ENCODE data around the gene IKZF2. TPM values are rescaled to one million over a fixed set of nuclear protein-coding genes. Genes with fewer than 3 reads are reported as not detected.

IKZF2 gene
- total and polyA plus RNA-seq, 9 donors: 0.52 to 7.4 (median 5.0) TPM

DNA sequence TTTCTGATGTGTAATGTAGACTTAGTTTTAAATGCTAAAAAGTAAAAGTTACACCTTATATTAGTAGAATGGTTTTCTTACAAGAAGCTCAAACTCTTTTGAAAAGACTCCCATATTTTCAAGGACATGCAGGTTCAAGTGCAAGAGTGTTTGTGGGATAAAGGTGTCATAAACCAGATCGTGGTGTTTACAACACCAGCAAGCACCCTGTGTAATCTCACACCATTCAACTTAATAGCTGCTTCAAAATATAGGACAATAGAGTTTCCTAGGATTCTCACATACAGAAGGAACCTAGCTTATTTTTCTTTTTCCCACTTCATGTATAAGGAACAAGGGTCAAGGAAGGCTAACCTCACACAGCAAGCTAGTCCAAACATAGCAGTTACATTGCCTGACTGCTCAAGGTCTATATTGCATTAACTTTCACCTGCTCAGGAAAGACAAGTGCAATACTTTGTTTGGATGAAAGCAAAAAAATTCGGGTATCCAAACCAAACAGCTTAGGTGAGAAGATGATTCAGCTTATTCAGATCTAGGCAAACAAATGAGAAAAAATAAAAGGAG is 172.3 kb downstream of the IKZF2 start:
- H3K9me3 ChIP-seq: no peaks in the 10 kb centered on the region
- no peaks in the 10 kb centered on the region for H3K27me3 ChIP-seq
- no peak for DNase-seq
- intact Hi-C loops (cut with DNase I): no loop called here
- no peak overlapping the region for H3K4me3 ChIP-seq
- no peaks in the 10 kb centered on the region for H3K36me3 ChIP-seq
- TF ChIP-seq POLR2A (IDR thresholded peaks at IDR 0.05) (no peak), EP300 (IDR thresholded peaks at IDR 0.05) (no peak)
- TF ChIP-seq, protein P1, sequence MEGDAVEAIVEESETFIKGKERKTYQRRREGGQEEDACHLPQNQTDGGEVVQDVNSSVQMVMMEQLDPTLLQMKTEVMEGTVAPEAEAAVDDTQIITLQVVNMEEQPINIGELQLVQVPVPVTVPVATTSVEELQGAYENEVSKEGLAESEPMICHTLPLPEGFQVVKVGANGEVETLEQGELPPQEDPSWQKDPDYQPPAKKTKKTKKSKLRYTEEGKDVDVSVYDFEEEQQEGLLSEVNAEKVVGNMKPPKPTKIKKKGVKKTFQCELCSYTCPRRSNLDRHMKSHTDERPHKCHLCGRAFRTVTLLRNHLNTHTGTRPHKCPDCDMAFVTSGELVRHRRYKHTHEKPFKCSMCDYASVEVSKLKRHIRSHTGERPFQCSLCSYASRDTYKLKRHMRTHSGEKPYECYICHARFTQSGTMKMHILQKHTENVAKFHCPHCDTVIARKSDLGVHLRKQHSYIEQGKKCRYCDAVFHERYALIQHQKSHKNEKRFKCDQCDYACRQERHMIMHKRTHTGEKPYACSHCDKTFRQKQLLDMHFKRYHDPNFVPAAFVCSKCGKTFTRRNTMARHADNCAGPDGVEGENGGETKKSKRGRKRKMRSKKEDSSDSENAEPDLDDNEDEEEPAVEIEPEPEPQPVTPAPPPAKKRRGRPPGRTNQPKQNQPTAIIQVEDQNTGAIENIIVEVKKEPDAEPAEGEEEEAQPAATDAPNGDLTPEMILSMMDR (IDR thresholded peaks at IDR 0.05): no peak
- 26 to 35% (median 28%) methylated on average over 2 of the region's 2 CpGs for whole genome bisulfite sequencing, 3 donors
- no peak overlapping the region for H3K27ac ChIP-seq
- H3K4me1 ChIP-seq (ENCODE audit: insufficient read depth): no peaks in the 10 kb centered on the region

DNA sequence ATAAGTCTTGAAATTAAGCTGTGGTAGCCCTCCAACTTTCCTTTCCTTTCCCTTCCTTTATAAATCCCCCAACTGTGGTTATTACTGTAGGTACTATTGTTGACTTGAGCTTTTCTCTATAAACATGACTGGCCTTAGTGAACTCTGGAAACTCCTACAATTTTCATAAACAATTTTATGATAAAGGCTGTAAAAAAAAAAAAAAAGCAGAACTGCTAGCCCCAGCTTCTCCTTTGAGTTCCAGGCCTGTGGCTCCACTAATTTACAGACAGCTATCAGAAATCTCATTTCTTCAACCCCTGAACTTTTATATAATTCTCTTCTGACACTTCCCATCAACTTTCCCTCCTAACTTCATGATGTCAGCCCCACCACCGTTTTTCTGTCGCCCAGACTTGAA is 174.3 kb downstream of the IKZF2 start:
- H3K4me3 ChIP-seq: no peak overlapping the region
- H3K36me3 ChIP-seq: no peaks in the 10 kb centered on the region
- DNase-seq: no peak
- no peaks in the 10 kb centered on the region for H3K4me1 ChIP-seq (ENCODE audit: insufficient read depth)
- no peak overlapping the region for H3K27ac ChIP-seq
- no peaks in the 10 kb centered on the region for H3K9me3 ChIP-seq
- no peaks in the 10 kb centered on the region for H3K27me3 ChIP-seq
- WGBS, 3 donors: 76 to 88% (median 85%) methylated on average over 2 of the region's 2 CpGs
- intact Hi-C loops (cut with DNase I): no loop called here
- TF ChIP-seq POLR2A (IDR thresholded peaks at IDR 0.05) (no peak), EP300 (IDR thresholded peaks at IDR 0.05) (no peak)
- TF ChIP-seq, protein P1 (IDR thresholded peaks at IDR 0.05): no peak

DNA sequence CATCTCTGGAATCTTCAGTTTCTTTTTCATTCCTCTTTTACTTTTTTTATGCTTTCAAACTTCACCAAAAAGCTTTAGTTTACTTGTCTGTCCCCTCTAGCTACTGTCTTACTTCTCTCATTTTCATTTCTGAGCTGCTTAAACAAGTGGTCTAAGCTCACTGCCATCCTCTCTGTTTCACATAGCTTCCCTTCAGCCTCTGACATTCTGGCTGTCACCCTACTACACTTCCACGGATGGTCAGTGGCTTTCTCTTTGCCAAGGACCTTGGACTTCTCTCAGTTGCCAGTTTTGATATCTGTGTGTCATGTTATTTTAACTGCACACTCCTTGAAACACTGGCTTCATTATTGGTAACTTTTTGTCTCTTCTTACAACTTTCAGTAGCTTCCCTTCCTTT is 176.1 kb downstream of the IKZF2 start:
- Histone ChIP-seq H3K36me3 (no peaks in the 10 kb centered on the region), H3K27ac (no peak overlapping the region), H3K9me3 (no peaks in the 10 kb centered on the region), H3K27me3 (no peaks in the 10 kb centered on the region), H3K4me1 (ENCODE audit: insufficient read depth) (no peaks in the 10 kb centered on the region), H3K4me3 (no peak overlapping the region)
- no peak for DNase-seq
- WGBS, 3 donors: 6 to 21% (median 7%) methylated on average over 1 of the region's 1 CpG
- TF ChIP-seq POLR2A (IDR thresholded peaks at IDR 0.05): no peak
- intact Hi-C loops (cut with DNase I): no loop called here

DNA sequence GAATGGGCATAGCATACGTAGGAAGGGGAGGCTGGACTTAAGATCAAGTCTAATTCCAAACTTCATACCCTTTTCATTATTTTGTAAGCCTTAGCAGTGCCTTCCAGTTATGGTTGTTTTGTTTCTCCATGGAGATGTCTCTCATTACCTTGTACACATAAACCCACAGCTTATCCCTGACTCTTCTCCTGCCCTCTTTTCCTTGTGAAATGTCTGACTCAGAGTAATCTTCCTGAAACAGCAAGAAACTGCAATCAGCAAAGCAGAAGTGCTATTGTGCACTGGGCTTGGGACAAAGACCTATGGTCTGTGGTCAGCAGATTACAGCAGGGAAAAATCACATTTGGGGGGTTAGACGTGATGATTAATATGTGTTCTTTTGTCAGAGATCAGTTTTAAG is 176.7 kb downstream of the IKZF2 start:
- 43 to 76% (median 47%) methylated on average over 2 of the region's 2 CpGs for WGBS, 3 donors
- H3K27me3 ChIP-seq: no peaks in the 10 kb centered on the region
- intact Hi-C loops (cut with DNase I): no loop called here

DNA sequence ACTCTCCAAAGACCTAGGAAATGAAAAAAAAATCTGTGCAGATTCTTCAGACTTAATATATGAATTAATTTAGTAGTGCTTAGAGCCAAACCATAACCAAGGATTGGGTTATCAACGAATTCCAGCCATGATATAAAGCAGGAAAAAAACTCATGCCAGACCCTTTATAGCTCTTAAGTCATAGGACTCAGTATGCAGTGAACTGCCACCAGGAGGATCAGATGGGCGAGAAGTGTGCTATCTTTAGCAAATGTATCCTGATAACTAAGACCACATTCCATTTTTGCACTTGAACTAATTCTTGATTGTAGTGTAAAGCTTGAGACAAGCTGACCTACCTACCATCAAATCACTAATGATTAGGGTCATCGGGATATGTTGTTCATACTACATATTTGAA is 178.1 kb downstream of the IKZF2 start:
- 91 to 93% (median 92%) methylated on average over 3 of the region's 3 CpGs for WGBS, 3 donors
- H3K9me3 ChIP-seq: no peaks in the 10 kb centered on the region
- DNase-seq: no peak
- no peak for TF ChIP-seq POLR2A (IDR thresholded peaks at IDR 0.05)
- TF ChIP-seq, protein P1 (IDR thresholded peaks at IDR 0.05): no peak
- no peak for TF ChIP-seq EP300 (IDR thresholded peaks at IDR 0.05)
- no peaks in the 10 kb centered on the region for H3K4me1 ChIP-seq (ENCODE audit: insufficient read depth)
- intact Hi-C loops (cut with DNase I): no loop called here
- H3K4me3 ChIP-seq: no peak overlapping the region
- no peaks in the 10 kb centered on the region for H3K36me3 ChIP-seq
- H3K27ac ChIP-seq: no peak overlapping the region
- no peaks in the 10 kb centered on the region for H3K27me3 ChIP-seq

More for the DNA sequence above, 176.7 kb downstream of the IKZF2 start:
- H3K4me1 ChIP-seq (ENCODE audit: insufficient read depth): no peaks in the 10 kb centered on the region
- H3K36me3 ChIP-seq: no peaks in the 10 kb centered on the region
- no peak for DNase-seq
- no peak overlapping the region for H3K4me3 ChIP-seq
- TF ChIP-seq EP300 (IDR thresholded peaks at IDR 0.05) (no peak), POLR2A (IDR thresholded peaks at IDR 0.05) (no peak)
- TF ChIP-seq, protein P1 (IDR thresholded peaks at IDR 0.05): no peak
- no peak overlapping the region for H3K27ac ChIP-seq
- H3K9me3 ChIP-seq: no peaks in the 10 kb centered on the region

All from ovary (tissue), 9 donors.